Lower lobe of right lung (tissue), 2 donors: ENCODE measurements around the gene GALNT9. TPM values are rescaled to one million over a fixed set of nuclear protein-coding genes. Genes with fewer than 3 reads are reported as not detected.

Source experiments
- ATAC-seq, 2 donors: fragments of 200-7000 bp; cut with Tn5 transposase; one replicate each; pipeline ENCODE4 v1.9.1; 2020 to 2022; ENCODE audit warnings: mild to moderate bottlenecking in 2 of 2, moderate library complexity in 2 of 2
- DNase-seq: peaks from one replicate; pipeline ENCODE4 v3.0.0-alpha.2; 2020
- H3K27ac ChIP-seq: fragments of 200-600 bp; one replicate; pipeline ENCODE4 v1.8.0; 2022
- H3K27me3 ChIP-seq: fragments of 200-600 bp; one replicate; pipeline ENCODE4 v1.8.0; 2022; ENCODE audit warnings: low read depth
- H3K36me3 ChIP-seq: fragments of 200-600 bp; one replicate; pipeline ENCODE4 v1.8.0; 2022; ENCODE audit warnings: mild to moderate bottlenecking
- H3K4me1 ChIP-seq: fragments of 200-600 bp; one replicate; pipeline ENCODE4 v1.8.0; 2022
- H3K4me3 ChIP-seq: fragments of 200-600 bp; one replicate; pipeline ENCODE4 v1.8.0; 2022; ENCODE audit warnings: mild to moderate bottlenecking
- H3K9me3 ChIP-seq: fragments of 200-600 bp; one replicate; pipeline ENCODE4 v1.8.0; 2022
- CTCF ChIP-seq: fragments of 200-600 bp; IDR thresholded peaks from one replicate; pipeline ENCODE4 v1.8.0; 2022; ENCODE audit warnings: antibody characterized with exemption, mild to moderate bottlenecking
- intact Hi-C: fragments of 100-400 bp; cut with DNase I; formaldehyde crosslinking; loops from one replicate; pipeline ENCODE4 v1.11.0; 2022
- total RNA-seq: library from RNA; stranded (reverse); fragmentation: NEBNext Ultra II Directional; extraction: Animal tissue kit (Norgen Biotek cat#: 25700); gene quantifications from one replicate; pipeline ENCODE4 v1.2.1, GENCODE V29; 2021
- donor health status: DM: no; HTN: yes; CAD: no; lungs with severe emphysema.

Gene GALNT9
- total RNA-seq, 1 donor from 2014 or later: not detected

- Histone ChIP-seq H3K27me3 (peaks cover 20% of the 10 kb centered on the region), H3K36me3 (no peaks in the 10 kb centered on the region), H3K27ac (no peak overlapping the region), H3K4me1 (no peaks in the 10 kb centered on the region), H3K4me3 (no peak overlapping the region), H3K9me3 (no peaks in the 10 kb centered on the region)
- DNase-seq: no peak
- TF ChIP-seq CTCF: no peak
- no peak for ATAC-seq
- intact Hi-C loops: no loop called here
These were observed 110.9 kb downstream of the GALNT9 start for GRCh38 chr12:132218527-132218875.

- intact Hi-C loops: no loop called here
- no peak for TF ChIP-seq CTCF
- Histone ChIP-seq H3K9me3 (no peaks in the 10 kb centered on the region), H3K27ac (no peak overlapping the region), H3K4me3 (no peak overlapping the region), H3K36me3 (no peaks in the 10 kb centered on the region), H3K4me1 (no peaks in the 10 kb centered on the region), H3K27me3 (peaks cover 20% of the 10 kb centered on the region)
- DNase-seq (no peak), ATAC-seq (no peak)
These were observed 111.4 kb downstream of the GALNT9 start for GRCh38 chr12:132217800-132218526.

GRCh38 chr12:132217371-132217770, 112.0 kb downstream of the GALNT9 start:
- DNase-seq: no peak
- Histone ChIP-seq H3K27ac (no peak overlapping the region), H3K27me3 (peaks cover 20% of the 10 kb centered on the region), H3K36me3 (no peaks in the 10 kb centered on the region), H3K4me3 (no peak overlapping the region), H3K4me1 (no peaks in the 10 kb centered on the region), H3K9me3 (no peaks in the 10 kb centered on the region)
- no peak for TF ChIP-seq CTCF
- intact Hi-C loops: no loop called here
- ATAC-seq: no peak

GRCh38 chr12:132216354-132216987, 112.9 kb downstream of the GALNT9 start:
- no peak overlapping the region for H3K27ac ChIP-seq
- intact Hi-C loops: no loop called here
- H3K4me1 ChIP-seq: no peaks in the 10 kb centered on the region
- no peaks in the 10 kb centered on the region for H3K36me3 ChIP-seq
- TF ChIP-seq CTCF: no peak
- no peaks in the 10 kb centered on the region for H3K9me3 ChIP-seq
- H3K27me3 ChIP-seq: peaks cover 20% of the 10 kb centered on the region
- ATAC-seq (no peak), DNase-seq (no peak)
- H3K4me3 ChIP-seq: no peak overlapping the region

GRCh38 chr12:132215299-132215989, 113.9 kb downstream of the GALNT9 start:
- no peaks in the 10 kb centered on the region for H3K9me3 ChIP-seq
- H3K27me3 ChIP-seq: peaks cover 20% of the 10 kb centered on the region
- DNase-seq (no peak), ATAC-seq (no peak)
- no peaks in the 10 kb centered on the region for H3K4me1 ChIP-seq
- intact Hi-C loops: no loop called here
- no peak overlapping the region for H3K27ac ChIP-seq
- no peak overlapping the region for H3K4me3 ChIP-seq
- H3K36me3 ChIP-seq: no peaks in the 10 kb centered on the region
- TF ChIP-seq CTCF: no peak
